Central memory CD8-positive, alpha-beta T cell (primary cell): ENCODE results near the gene KRTAP9-7.

Experiments
- ATAC-seq: fragments of 150-1000 bp; cut with Tn5 transposase; replicated peaks from 2 replicates; pipeline ENCODE4 v1.10.0; 2022; ENCODE audit warnings: mild to moderate bottlenecking, moderate FRiP score, moderate number of reproducible peaks; ENCODE audit not compliant: poor library complexity, severe bottlenecking; ENCODE audit errors: extremely low read depth
- DNase-seq, 2 donors: peaks; one replicate each; pipeline ENCODE4 v3.0.0; 2021; ENCODE audit warnings: low spot score in 2 of 2
- H3K27ac Mint-ChIP-seq: one replicate; pipeline ENCODE4 v1.8.0; 2022; ENCODE audit warnings: low read depth, mild to moderate bottlenecking, moderate library complexity, mixed read lengths
- H3K27me3 Mint-ChIP-seq: one replicate; pipeline ENCODE4 v1.8.0; 2022; ENCODE audit warnings: mixed read lengths
- H3K36me3 Mint-ChIP-seq: one replicate; pipeline ENCODE4 v1.8.0; 2022; ENCODE audit warnings: mild to moderate bottlenecking, moderate library complexity, mixed read lengths; ENCODE audit not compliant: insufficient read depth
- H3K4me1 Mint-ChIP-seq: one replicate; pipeline ENCODE4 v1.8.0; 2022; ENCODE audit warnings: mixed read lengths
- H3K4me3 Mint-ChIP-seq: one replicate; pipeline ENCODE4 v1.8.0; 2022; ENCODE audit warnings: mild to moderate bottlenecking, moderate library complexity, mixed read lengths
- H3K9me3 Mint-ChIP-seq: one replicate; pipeline ENCODE4 v1.8.0; 2022; ENCODE audit warnings: mixed read lengths

Gene KRTAP9-7

GRCh38 chr17:41287050-41287449, 11.6 kb downstream of the KRTAP9-7 start:
- no peaks in the 10 kb centered on the region for H3K36me3 Mint-ChIP-seq
- H3K9me3 Mint-ChIP-seq: no peaks in the 10 kb centered on the region
- H3K27ac Mint-ChIP-seq: no peak overlapping the region
- no peak for ATAC-seq
- peaks cover 10% of the 10 kb centered on the region for H3K27me3 Mint-ChIP-seq
- peaks cover 6% of the 10 kb centered on the region for H3K4me1 Mint-ChIP-seq
- no peak overlapping the region for H3K4me3 Mint-ChIP-seq
- DNase-seq: no peak

- no peaks in the 10 kb centered on the region for H3K9me3 Mint-ChIP-seq
- H3K27ac Mint-ChIP-seq: no peak overlapping the region
- H3K36me3 Mint-ChIP-seq: no peaks in the 10 kb centered on the region
- H3K27me3 Mint-ChIP-seq: peaks cover 30% of the 10 kb centered on the region
- ATAC-seq: no peak
- H3K4me3 Mint-ChIP-seq: no peak overlapping the region
- no peak for DNase-seq
- no peaks in the 10 kb centered on the region for H3K4me1 Mint-ChIP-seq
These were observed 18.5 kb downstream of the KRTAP9-7 start for GRCh38 chr17:41294016-41294415.

- no peak overlapping the region for H3K27ac Mint-ChIP-seq
- ATAC-seq (no peak), DNase-seq (no peak)
- H3K4me3 Mint-ChIP-seq: no peak overlapping the region
- no peaks in the 10 kb centered on the region for H3K36me3 Mint-ChIP-seq
- H3K4me1 Mint-ChIP-seq: peaks cover 6% of the 10 kb centered on the region
- no peaks in the 10 kb centered on the region for H3K9me3 Mint-ChIP-seq
- H3K27me3 Mint-ChIP-seq: peaks cover 29% of the 10 kb centered on the region
These were observed 21.3 kb downstream of the KRTAP9-7 start for GRCh38 chr17:41296846-41297245.

- Mint-ChIP-seq H3K36me3 (no peaks in the 10 kb centered on the region), H3K27ac (no peak overlapping the region), H3K9me3 (no peaks in the 10 kb centered on the region), H3K4me1 (peaks cover 10% of the 10 kb centered on the region), H3K27me3 (peaks cover 17% of the 10 kb centered on the region), H3K4me3 (no peak overlapping the region)
- no peak for DNase-seq
- no peak for ATAC-seq
These were observed 23.1 kb downstream of the KRTAP9-7 start for GRCh38 chr17:41298458-41299135.

GRCh38 chr17:41301204-41301790, 25.8 kb downstream of the KRTAP9-7 start:
- no peak overlapping the region for H3K4me3 Mint-ChIP-seq
- peaks cover 9% of the 10 kb centered on the region for H3K27me3 Mint-ChIP-seq
- no peak for ATAC-seq

GRCh38 chr17:41301916-41302901, 26.7 kb downstream of the KRTAP9-7 start, which contains the start of gene KRTAP29-1:
Gene KRTAP29-1, minus strand, starts transcription at chr17:41302851. Its CDS starts 0 bp downstream, at chr17:41302851.
- no peaks in the 10 kb centered on the region for H3K9me3 Mint-ChIP-seq
- H3K4me1 Mint-ChIP-seq: peaks cover 19% of the 10 kb centered on the region
- ATAC-seq (no peak), DNase-seq (no peak)
- H3K27me3 Mint-ChIP-seq: peaks cover 9% of the 10 kb centered on the region
- no peak within 1 kb of the TSS for H3K4me3 Mint-ChIP-seq
- peak within 1 kb of the TSS; percentile 39 for H3K27ac Mint-ChIP-seq
- no peaks in the 10 kb centered on the region for H3K36me3 Mint-ChIP-seq

More at GRCh38 chr17:41301204-41301790, 25.8 kb downstream of the KRTAP9-7 start:
- Mint-ChIP-seq H3K36me3 (no peaks in the 10 kb centered on the region), H3K27ac (peak overlapping the region; percentile 39), H3K4me1 (peaks cover 10% of the 10 kb centered on the region), H3K9me3 (no peaks in the 10 kb centered on the region)
- no peak for DNase-seq

- ATAC-seq: no peak
- no peak for DNase-seq
- Mint-ChIP-seq H3K4me1 (peaks cover 27% of the 10 kb centered on the region), H3K36me3 (peaks cover 1% of the 10 kb centered on the region), H3K9me3 (no peaks in the 10 kb centered on the region), H3K4me3 (no peak overlapping the region), H3K27ac (no peak overlapping the region), H3K27me3 (peaks cover 9% of the 10 kb centered on the region)
These were observed 27.5 kb downstream of the KRTAP9-7 start for GRCh38 chr17:41302981-41303380.

GRCh38 chr17:41304091-41304490, 28.6 kb downstream of the KRTAP9-7 start:
- H3K27ac Mint-ChIP-seq: no peak overlapping the region

GRCh38 chr17:41307647-41308046, 32.1 kb downstream of the KRTAP9-7 start:
- H3K9me3 Mint-ChIP-seq: no peaks in the 10 kb centered on the region
- H3K27me3 Mint-ChIP-seq: no peaks in the 10 kb centered on the region
- H3K36me3 Mint-ChIP-seq: peaks cover 17% of the 10 kb centered on the region
- ATAC-seq: no peak
- H3K4me1 Mint-ChIP-seq: peaks cover 50% of the 10 kb centered on the region
- H3K27ac Mint-ChIP-seq: peak overlapping the region; percentile 98
- no peak for DNase-seq
- H3K4me3 Mint-ChIP-seq: peak overlapping the region; percentile 68

More at GRCh38 chr17:41304091-41304490, 28.6 kb downstream of the KRTAP9-7 start:
- no peaks in the 10 kb centered on the region for H3K9me3 Mint-ChIP-seq
- no peak overlapping the region for H3K4me3 Mint-ChIP-seq
- peaks cover 11% of the 10 kb centered on the region for H3K36me3 Mint-ChIP-seq
- no peak for DNase-seq
- ATAC-seq: no peak
- peaks cover 8% of the 10 kb centered on the region for H3K27me3 Mint-ChIP-seq
- H3K4me1 Mint-ChIP-seq: peaks cover 38% of the 10 kb centered on the region

- Mint-ChIP-seq H3K4me3 (peak overlapping the region; percentile 68), H3K27ac (peak overlapping the region; percentile 98), H3K4me1 (peaks cover 50% of the 10 kb centered on the region)
These were observed 32.9 kb downstream of the KRTAP9-7 start for GRCh38 chr17:41308251-41308917.

GRCh38 chr17:41308918-41309359, 33.4 kb downstream of the KRTAP9-7 start, which contains the start of gene KRTAP16-1:
Gene KRTAP16-1, minus strand, starts transcription at chr17:41309309. Its CDS starts 56 bp downstream, at chr17:41309253.
- Mint-ChIP-seq H3K4me1 (peaks cover 50% of the 10 kb centered on the region), H3K4me3 (peak within 1 kb of the TSS; percentile 68), H3K9me3 (no peaks in the 10 kb centered on the region), H3K27me3 (no peaks in the 10 kb centered on the region), H3K27ac (peak within 1 kb of the TSS; percentile 98), H3K36me3 (peaks cover 19% of the 10 kb centered on the region)
- DNase-seq (peak in 1 of 2 donors; percentile 66), ATAC-seq (peak; percentile 42)

More at GRCh38 chr17:41308251-41308917, 32.9 kb downstream of the KRTAP9-7 start:
- DNase-seq: peak; percentile 70 to 89
- peak; percentile 86 for ATAC-seq
- peaks cover 18% of the 10 kb centered on the region for H3K36me3 Mint-ChIP-seq
- no peaks in the 10 kb centered on the region for H3K27me3 Mint-ChIP-seq
- H3K9me3 Mint-ChIP-seq: no peaks in the 10 kb centered on the region

GRCh38 chr17:41311111-41311510, 35.6 kb downstream of the KRTAP9-7 start:
- DNase-seq (no peak), ATAC-seq (no peak)
- Mint-ChIP-seq H3K4me1 (peaks cover 50% of the 10 kb centered on the region), H3K4me3 (no peak overlapping the region), H3K36me3 (peaks cover 19% of the 10 kb centered on the region), H3K9me3 (no peaks in the 10 kb centered on the region), H3K27me3 (peaks cover 3% of the 10 kb centered on the region), H3K27ac (no peak overlapping the region)
